Panc1 (cell line): ENCODE results near the gene GNAI1. TPM values are rescaled to one million over a fixed set of nuclear protein-coding genes. Genes with fewer than 3 reads are reported as not detected.

Source experiments
- ATAC-seq: fragments of 200-7000 bp; cut with Tn5 transposase; 2 replicates; pipeline ENCODE4 v1.9.1; 2020; ENCODE audit warnings: mild to moderate bottlenecking, moderate library complexity
- BruUV-seq: library from RNA; stranded (reverse); fragments of 400-500 nt; replicated peaks from 2 replicates; lab custom pipeline; 2021; lab: Mats Ljungman, UMichigan
- CTCF ChIA-PET: fragments of 300-600 bp; sonication (Branson Sonifier 250); formaldehyde crosslinking; loops from one replicate; lab custom pipeline; 2022; ENCODE audit warnings: antibody characterized with exemption; lab: Charles Lee
- POLR2A ChIA-PET: fragments of 300-600 bp; sonication (Branson Sonifier 250); formaldehyde crosslinking; loops from one replicate; lab custom pipeline; 2022; ENCODE audit warnings: antibody characterized with exemption; lab: Charles Lee
- DNase-seq: peaks from one replicate; pipeline ENCODE4 v3.0.0-alpha.2; 2010; ENCODE audit warnings: low read depth, low spot score
- H3K27ac ChIP-seq: 2 replicates; pipeline ENCODE4 v1.5.1; 2011; ENCODE audit warnings: mild to moderate bottlenecking, low read length, inconsistent platforms
- H3K27me3 ChIP-seq: fragments of 200-500 bp; sonication (Bioruptor generic); 2 replicates; pipeline ENCODE4 v1.6.0; 2014; ENCODE audit warnings: low read length, inconsistent platforms; ENCODE audit not compliant: control insufficient read depth, insufficient read depth
- H3K36me3 ChIP-seq: fragments of 200-500 bp; sonication (Bioruptor generic); 2 replicates; pipeline ENCODE4 v1.5.1; 2014; ENCODE audit warnings: inconsistent platforms, mild to moderate bottlenecking, low read length, moderate library complexity; ENCODE audit not compliant: control insufficient read depth, insufficient read depth
- H3K4me1 ChIP-seq: 2 replicates; pipeline ENCODE4 v1.5.1; 2011; ENCODE audit warnings: inconsistent platforms, mild to moderate bottlenecking, low read length, moderate library complexity; ENCODE audit not compliant: control insufficient read depth, insufficient read depth
- H3K4me3 ChIP-seq, 2 experiments: 2 replicates each; pipeline ENCODE4 v1.5.1; 2011 to 2012; ENCODE audit warnings: low read depth in 2 of 2, low read length in 2 of 2, mild to moderate bottlenecking in 2 of 2, inconsistent platforms in 1 of 2, moderate library complexity in 1 of 2
- H3K9me3 ChIP-seq: fragments of 200-500 bp; sonication (Bioruptor generic); 2 replicates; pipeline ENCODE4 v1.5.1; 2014; ENCODE audit warnings: low read depth, mild to moderate bottlenecking, inconsistent platforms, low read length, moderate library complexity; ENCODE audit not compliant: control insufficient read depth, insufficient read depth
- POLR2AphosphoS5 ChIP-seq: IDR thresholded peaks from 2 replicates; pipeline ENCODE4 v1.6.1; 2012; ENCODE audit warnings: mild to moderate bottlenecking, low read depth, low read length, moderate library complexity
- SIN3A ChIP-seq: IDR thresholded peaks from 2 replicates; pipeline ENCODE4 v1.6.1; 2012; ENCODE audit warnings: low read depth, mild to moderate bottlenecking, low read length, moderate library complexity, borderline replicate concordance; ENCODE audit not compliant: insufficient read depth
- TCF7L2 ChIP-seq: IDR thresholded peaks from 2 replicates; pipeline ENCODE4 v1.6.1; 2011; ENCODE audit warnings: mild to moderate bottlenecking, low read depth, low read length, inconsistent platforms
- in situ Hi-C: cut with HindIII; loops from 2 replicates; pipeline ENCODE4 v1.10.0; 2016; ENCODE audit warnings: low sequenced_read_pairs, low pct_unique_long_range_greater_than_20kb
- intact Hi-C: fragments of 100-400 bp; cut with micrococcal nuclease; formaldehyde crosslinking; loops from one replicate; pipeline ENCODE4 v1.10.0; 2022; ENCODE audit not compliant: unreplicated experiment
- total RNA-seq: library from RNA; stranded (reverse); gene quantifications from one replicate; pipeline ENCODE4 v1.2.1, GENCODE V29; 2021; ENCODE audit not compliant: unreplicated experiment
- TF ChIP-seq, protein P1 (sequence below): fragments of 450-650 bp; IDR thresholded peaks from 2 replicates; pipeline ENCODE4 v1.5.1; 2017; ENCODE audit warnings: mild to moderate bottlenecking
- TF ChIP-seq, protein P2 (sequence below), 2 experiments: IDR thresholded peaks; 2 replicates each; pipeline ENCODE4 v1.6.1; 2011 to 2012; ENCODE audit warnings: low read depth in 2 of 2, control low read depth in 1 of 2, low read length in 1 of 2, mild to moderate bottlenecking in 1 of 2, moderate library complexity in 1 of 2; ENCODE audit not compliant: insufficient read depth in 1 of 2

The GNAI1 gene
- total RNA-seq, 1 experiment from 2014 or later: 19.2 TPM

DNA sequence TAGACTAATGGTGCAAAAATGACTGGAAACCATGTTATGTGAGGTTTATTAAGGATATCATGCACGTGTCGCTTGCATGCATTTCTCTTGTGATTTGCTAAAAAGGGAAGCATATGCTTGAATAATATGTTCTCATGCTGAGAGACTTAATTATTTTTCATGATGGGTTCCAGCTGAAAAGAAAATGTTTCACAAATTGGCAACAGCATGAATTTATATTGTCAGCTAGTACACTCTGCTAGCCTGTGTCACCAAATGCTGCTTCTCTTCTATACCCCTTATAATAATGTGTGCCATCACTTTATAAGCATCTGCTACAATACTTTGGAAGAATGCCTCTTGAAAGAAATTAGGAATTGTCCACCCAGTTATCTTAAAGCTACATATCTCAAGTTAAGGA is 63.0 kb downstream of the GNAI1 start:
- no peaks in the 10 kb centered on the region for H3K9me3 ChIP-seq
- H3K4me1 ChIP-seq: no peaks in the 10 kb centered on the region
- POLR2A ChIA-PET: no interaction called here
- in situ Hi-C loops (no loop called here), intact Hi-C loops (no loop called here)
- DNase-seq: no peak
- no peak overlapping the region for H3K4me3 ChIP-seq
- no peak overlapping the region for H3K27ac ChIP-seq
- ATAC-seq: no peak
- H3K27me3 ChIP-seq: no peaks in the 10 kb centered on the region
- CTCF ChIA-PET: no interaction called here
- TF ChIP-seq, protein P1, sequence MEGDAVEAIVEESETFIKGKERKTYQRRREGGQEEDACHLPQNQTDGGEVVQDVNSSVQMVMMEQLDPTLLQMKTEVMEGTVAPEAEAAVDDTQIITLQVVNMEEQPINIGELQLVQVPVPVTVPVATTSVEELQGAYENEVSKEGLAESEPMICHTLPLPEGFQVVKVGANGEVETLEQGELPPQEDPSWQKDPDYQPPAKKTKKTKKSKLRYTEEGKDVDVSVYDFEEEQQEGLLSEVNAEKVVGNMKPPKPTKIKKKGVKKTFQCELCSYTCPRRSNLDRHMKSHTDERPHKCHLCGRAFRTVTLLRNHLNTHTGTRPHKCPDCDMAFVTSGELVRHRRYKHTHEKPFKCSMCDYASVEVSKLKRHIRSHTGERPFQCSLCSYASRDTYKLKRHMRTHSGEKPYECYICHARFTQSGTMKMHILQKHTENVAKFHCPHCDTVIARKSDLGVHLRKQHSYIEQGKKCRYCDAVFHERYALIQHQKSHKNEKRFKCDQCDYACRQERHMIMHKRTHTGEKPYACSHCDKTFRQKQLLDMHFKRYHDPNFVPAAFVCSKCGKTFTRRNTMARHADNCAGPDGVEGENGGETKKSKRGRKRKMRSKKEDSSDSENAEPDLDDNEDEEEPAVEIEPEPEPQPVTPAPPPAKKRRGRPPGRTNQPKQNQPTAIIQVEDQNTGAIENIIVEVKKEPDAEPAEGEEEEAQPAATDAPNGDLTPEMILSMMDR: no peak
- TF ChIP-seq POLR2AphosphoS5: no peak
- TF ChIP-seq, protein P2, sequence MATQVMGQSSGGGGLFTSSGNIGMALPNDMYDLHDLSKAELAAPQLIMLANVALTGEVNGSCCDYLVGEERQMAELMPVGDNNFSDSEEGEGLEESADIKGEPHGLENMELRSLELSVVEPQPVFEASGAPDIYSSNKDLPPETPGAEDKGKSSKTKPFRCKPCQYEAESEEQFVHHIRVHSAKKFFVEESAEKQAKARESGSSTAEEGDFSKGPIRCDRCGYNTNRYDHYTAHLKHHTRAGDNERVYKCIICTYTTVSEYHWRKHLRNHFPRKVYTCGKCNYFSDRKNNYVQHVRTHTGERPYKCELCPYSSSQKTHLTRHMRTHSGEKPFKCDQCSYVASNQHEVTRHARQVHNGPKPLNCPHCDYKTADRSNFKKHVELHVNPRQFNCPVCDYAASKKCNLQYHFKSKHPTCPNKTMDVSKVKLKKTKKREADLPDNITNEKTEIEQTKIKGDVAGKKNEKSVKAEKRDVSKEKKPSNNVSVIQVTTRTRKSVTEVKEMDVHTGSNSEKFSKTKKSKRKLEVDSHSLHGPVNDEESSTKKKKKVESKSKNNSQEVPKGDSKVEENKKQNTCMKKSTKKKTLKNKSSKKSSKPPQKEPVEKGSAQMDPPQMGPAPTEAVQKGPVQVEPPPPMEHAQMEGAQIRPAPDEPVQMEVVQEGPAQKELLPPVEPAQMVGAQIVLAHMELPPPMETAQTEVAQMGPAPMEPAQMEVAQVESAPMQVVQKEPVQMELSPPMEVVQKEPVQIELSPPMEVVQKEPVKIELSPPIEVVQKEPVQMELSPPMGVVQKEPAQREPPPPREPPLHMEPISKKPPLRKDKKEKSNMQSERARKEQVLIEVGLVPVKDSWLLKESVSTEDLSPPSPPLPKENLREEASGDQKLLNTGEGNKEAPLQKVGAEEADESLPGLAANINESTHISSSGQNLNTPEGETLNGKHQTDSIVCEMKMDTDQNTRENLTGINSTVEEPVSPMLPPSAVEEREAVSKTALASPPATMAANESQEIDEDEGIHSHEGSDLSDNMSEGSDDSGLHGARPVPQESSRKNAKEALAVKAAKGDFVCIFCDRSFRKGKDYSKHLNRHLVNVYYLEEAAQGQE (IDR thresholded peaks at IDR 0.05; ENCODE audit: insufficient read depth in 1 of 2, low read depth in 2 of 2, low read length in 1 of 2): no peak
- TF ChIP-seq SIN3A: no peak
- TF ChIP-seq TCF7L2: no peak
- no peaks in the 10 kb centered on the region for H3K36me3 ChIP-seq
- no TSS peak for BruUV-seq

GRCh38 chr7:80199051-80199450 is 64.4 kb downstream of the GNAI1 start:
- ATAC-seq (no peak), DNase-seq (no peak)
- TF ChIP-seq TCF7L2 (no peak), POLR2AphosphoS5 (no peak)
- TF ChIP-seq, protein P2 (IDR thresholded peaks at IDR 0.05; ENCODE audit: insufficient read depth in 1 of 2, low read depth in 2 of 2, low read length in 1 of 2): no peak
- Histone ChIP-seq H3K27ac (no peak overlapping the region), H3K4me3 (no peak overlapping the region), H3K9me3 (no peaks in the 10 kb centered on the region), H3K27me3 (no peaks in the 10 kb centered on the region), H3K4me1 (no peaks in the 10 kb centered on the region), H3K36me3 (no peaks in the 10 kb centered on the region)
- ChIA-PET POLR2A (no interaction called here), CTCF (no interaction called here)
- BruUV-seq: no TSS peak
- intact Hi-C loops (no loop called here), in situ Hi-C loops (no loop called here)
